ENCODE data around the gene ACTRT2. TPM values are rescaled to one million over a fixed set of nuclear protein-coding genes. Genes with fewer than 3 reads are reported as not detected.

The ACTRT2 gene
- total RNA-seq = not detected in 2 replicates

DNA sequence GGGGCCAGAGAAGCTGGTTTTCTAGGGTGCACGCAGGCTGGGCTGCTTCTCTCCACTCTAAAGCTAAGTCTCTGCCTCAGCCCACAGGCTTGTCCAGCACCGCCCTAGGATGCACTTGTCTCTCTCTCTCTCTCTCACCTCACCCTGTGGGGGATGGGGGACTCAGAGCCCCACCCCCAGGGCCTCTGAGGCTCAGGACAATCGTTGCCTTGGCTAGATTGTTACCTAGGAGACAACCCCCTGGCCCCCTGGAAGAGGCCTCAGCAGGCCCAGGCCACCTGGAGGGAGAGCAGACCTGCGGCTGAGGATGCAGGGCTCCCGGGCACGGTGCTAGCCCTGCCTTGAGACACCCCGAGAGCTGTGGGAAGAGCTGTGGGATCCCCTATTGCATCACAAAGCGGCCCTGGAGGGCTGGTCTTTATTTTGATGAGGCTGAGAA, at the start of gene ACTRT2:
TSS of gene ACTRT2 (plus strand) at position 235 of the 439 bp plus-strand sequence. CDS start 220 bp downstream, outside the sequence.

DNA sequence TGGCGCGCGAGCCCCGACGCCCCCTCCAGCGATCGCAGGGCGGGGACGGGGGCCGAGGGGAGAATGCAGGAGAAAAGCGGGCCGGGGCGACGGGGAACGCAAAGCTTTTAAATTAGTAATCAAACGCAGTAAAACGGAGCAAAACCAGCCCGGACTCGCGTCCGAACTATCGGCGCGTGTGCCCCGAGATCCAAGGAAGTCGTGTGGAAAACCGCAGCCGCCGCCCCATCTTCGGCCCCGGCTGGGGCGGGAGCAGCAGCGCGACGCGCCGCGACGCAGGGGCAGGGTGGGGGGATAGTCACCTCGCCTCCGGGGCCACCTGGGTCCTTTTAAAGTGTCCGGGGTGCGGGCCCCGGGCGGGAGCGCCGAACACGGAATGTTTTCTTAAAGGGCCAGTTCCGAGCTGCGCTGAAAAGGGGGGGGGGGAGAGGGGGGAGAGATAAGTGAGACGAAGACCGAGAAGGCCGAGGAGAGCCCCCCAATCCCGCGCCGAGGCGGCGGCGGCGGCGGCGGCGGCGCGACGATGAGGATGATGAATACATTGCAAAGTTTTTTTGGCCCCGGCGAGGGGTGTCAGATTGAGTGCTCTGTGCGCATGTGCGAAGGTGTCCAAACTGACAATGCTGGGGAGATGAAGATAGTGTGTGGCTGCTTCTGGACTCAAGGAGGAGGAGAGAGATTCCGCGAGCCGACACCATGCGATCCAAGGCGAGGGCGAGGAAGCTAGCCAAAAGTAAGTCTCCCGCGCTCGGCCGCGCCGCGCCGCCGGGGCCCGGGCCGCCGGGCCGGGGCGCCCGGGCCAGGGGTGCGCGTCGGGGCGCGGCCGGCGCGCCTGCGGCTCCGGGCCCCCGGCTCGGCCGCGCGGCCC, 47.5 kb downstream of the ACTRT2 start, which contains the start of gene PRDM16:
TSS of gene PRDM16 (plus strand) at position 640 of the 868 bp plus-strand sequence. CDS start at position 697, 57 bp downstream.

Other genes with a start within 250 kb of the ACTRT2 start
- 0.26 and 0.32 TPM in 2 replicates for gene TTC34, start 219.8 kb upstream of the ACTRT2 start, total RNA-seq
- 0.65 TPM in 1 of 2 replicates, not detected in the other for gene PRDM16, start 47.7 kb downstream of the ACTRT2 start, total RNA-seq